ENCODE measurements around the gene TRIM9. TPM values are rescaled to one million over a fixed set of nuclear protein-coding genes. Genes with fewer than 3 reads are reported as not detected.

Gene TRIM9
- total RNA-seq, 1 donor from 2014 or later: 1.7 TPM

- H3K4me3 Mint-ChIP-seq (ENCODE audit: low read depth): no peak overlapping the region
- no peak overlapping the region for H3K27ac Mint-ChIP-seq
- no peak for TF ChIP-seq CTCF (IDR thresholded peaks at IDR 0.05; ENCODE audit: unreplicated experiment)
- H3K4me1 Mint-ChIP-seq (ENCODE audit: low read depth): peaks cover 6% of the 10 kb centered on the region
- no peaks in the 10 kb centered on the region for H3K36me3 Mint-ChIP-seq (ENCODE audit: insufficient read depth)
- peaks cover 16% of the 10 kb centered on the region for H3K27me3 Mint-ChIP-seq
- DNase-seq (ENCODE audit: low spot score, unreplicated experiment): no peak
- no peaks in the 10 kb centered on the region for H3K9me3 Mint-ChIP-seq (ENCODE audit: low read depth)
Measured at GRCh38 chr14:50974118-50974517, 120.8 kb downstream of the TRIM9 start.

- no peak for DNase-seq (ENCODE audit: low spot score, unreplicated experiment)
- H3K27ac Mint-ChIP-seq: no peak overlapping the region
- peaks cover 16% of the 10 kb centered on the region for H3K27me3 Mint-ChIP-seq
- H3K4me1 Mint-ChIP-seq (ENCODE audit: low read depth): peaks cover 3% of the 10 kb centered on the region
- no peaks in the 10 kb centered on the region for H3K36me3 Mint-ChIP-seq (ENCODE audit: insufficient read depth)
- H3K4me3 Mint-ChIP-seq (ENCODE audit: low read depth): no peak overlapping the region
- no peak for TF ChIP-seq CTCF (IDR thresholded peaks at IDR 0.05; ENCODE audit: unreplicated experiment)
- no peaks in the 10 kb centered on the region for H3K9me3 Mint-ChIP-seq (ENCODE audit: low read depth)
Measured at GRCh38 chr14:50972734-50973133, 122.2 kb downstream of the TRIM9 start.

GRCh38 chr14:50970886-50971781 is 123.8 kb downstream of the TRIM9 start:
- no peak for DNase-seq (ENCODE audit: low spot score, unreplicated experiment)
- no peak overlapping the region for H3K4me3 Mint-ChIP-seq (ENCODE audit: low read depth)
- H3K27ac Mint-ChIP-seq: no peak overlapping the region
- H3K27me3 Mint-ChIP-seq: peaks cover 16% of the 10 kb centered on the region
- no peaks in the 10 kb centered on the region for H3K9me3 Mint-ChIP-seq (ENCODE audit: low read depth)
- no peak for TF ChIP-seq CTCF (IDR thresholded peaks at IDR 0.05; ENCODE audit: unreplicated experiment)
- no peaks in the 10 kb centered on the region for H3K36me3 Mint-ChIP-seq (ENCODE audit: insufficient read depth)
- H3K4me1 Mint-ChIP-seq (ENCODE audit: low read depth): peaks cover 3% of the 10 kb centered on the region

- Mint-ChIP-seq H3K27me3 (peaks cover 12% of the 10 kb centered on the region), H3K4me1 (ENCODE audit: low read depth) (peaks cover 7% of the 10 kb centered on the region), H3K9me3 (ENCODE audit: low read depth) (no peaks in the 10 kb centered on the region), H3K36me3 (ENCODE audit: insufficient read depth) (no peaks in the 10 kb centered on the region), H3K4me3 (ENCODE audit: low read depth) (no peak overlapping the region), H3K27ac (no peak overlapping the region)
- no peak for TF ChIP-seq CTCF (IDR thresholded peaks at IDR 0.05; ENCODE audit: unreplicated experiment)
- no peak for DNase-seq (ENCODE audit: low spot score, unreplicated experiment)
Measured at GRCh38 chr14:50967790-50968189, 127.1 kb downstream of the TRIM9 start.

- TF ChIP-seq CTCF (IDR thresholded peaks at IDR 0.05; ENCODE audit: unreplicated experiment): no peak
- Mint-ChIP-seq H3K4me1 (ENCODE audit: low read depth) (peaks cover 7% of the 10 kb centered on the region), H3K9me3 (ENCODE audit: low read depth) (no peaks in the 10 kb centered on the region), H3K27ac (no peak overlapping the region), H3K4me3 (ENCODE audit: low read depth) (no peak overlapping the region), H3K36me3 (ENCODE audit: insufficient read depth) (no peaks in the 10 kb centered on the region), H3K27me3 (peaks cover 8% of the 10 kb centered on the region)
- no peak for DNase-seq (ENCODE audit: low spot score, unreplicated experiment)
Measured at GRCh38 chr14:50967103-50967502, 127.8 kb downstream of the TRIM9 start.

All from progenitor cell of endocrine pancreas (in vitro differentiated cells).